MM.1S (cell line): Measurements from ENCODE around the gene EN1.

Experiments used
- DNase-seq: peaks from one replicate; pipeline ENCODE4 v3.0.0-alpha.2; 2015
- H2AFZ ChIP-seq: fragments of 300-600 bp; sonication (generic); 2 replicates; pipeline ENCODE4 v1.6.0; 2016; ENCODE audit warnings: antibody characterized with exemption, low read length
- H3F3A ChIP-seq: fragments of 300-600 bp; sonication (generic); 2 replicates; pipeline ENCODE4 v1.6.1; 2016; ENCODE audit warnings: mild to moderate bottlenecking, antibody characterized with exemption, low read length, moderate library complexity, mixed read lengths; ENCODE audit not compliant: insufficient read depth
- H3K27ac ChIP-seq: fragments of 300-600 bp; sonication (generic); 2 replicates; pipeline ENCODE4 v1.5.1; 2016; ENCODE audit warnings: mild to moderate bottlenecking, low read length
- H3K27me3 ChIP-seq: fragments of 300-600 bp; sonication (generic); replicated peaks from 2 replicates; pipeline ENCODE4 v1.6.0; 2016; ENCODE audit warnings: low read length; ENCODE audit not compliant: insufficient read depth
- H3K36me3 ChIP-seq: fragments of 300-600 bp; sonication (generic); replicated peaks from 2 replicates; pipeline ENCODE4 v1.6.1; 2016; ENCODE audit warnings: mild to moderate bottlenecking, low read length, mixed read lengths; ENCODE audit not compliant: insufficient read depth
- H3K4me1 ChIP-seq: fragments of 300-600 bp; sonication (generic); 2 replicates; pipeline ENCODE4 v1.6.1; 2016; ENCODE audit warnings: low read length, mixed read lengths
- H3K4me2 ChIP-seq: fragments of 300-600 bp; sonication (generic); 2 replicates; pipeline ENCODE4 v1.6.0; 2016; ENCODE audit warnings: low read depth, low read length
- H3K4me3 ChIP-seq: fragments of 300-600 bp; sonication (generic); 2 replicates; pipeline ENCODE4 v1.5.1; 2016; ENCODE audit warnings: low read length, mixed read lengths
- H3K79me2 ChIP-seq: fragments of 300-600 bp; sonication (generic); 2 replicates; pipeline ENCODE4 v1.6.1; 2016; ENCODE audit warnings: mixed run types, low read length, mixed read lengths
- H3K9ac ChIP-seq: fragments of 300-600 bp; sonication (generic); 2 replicates; pipeline ENCODE4 v1.6.1; 2016; ENCODE audit warnings: low read length, mixed read lengths
- H3K9me2 ChIP-seq: fragments of 300-600 bp; sonication (generic); replicated peaks from 2 replicates; pipeline ENCODE4 v1.6.1; 2016; ENCODE audit warnings: mild to moderate bottlenecking, low read length, mixed read lengths; ENCODE audit not compliant: insufficient read depth
- H3K9me3 ChIP-seq: fragments of 300-600 bp; sonication (generic); replicated peaks from 2 replicates; pipeline ENCODE4 v1.6.1; 2016; ENCODE audit warnings: mild to moderate bottlenecking, low read length, mixed read lengths; ENCODE audit not compliant: insufficient read depth
- H4K20me1 ChIP-seq: fragments of 300-600 bp; sonication (generic); 2 replicates; pipeline ENCODE4 v1.6.1; 2016; ENCODE audit warnings: mild to moderate bottlenecking, low read length, moderate library complexity, mixed read lengths; ENCODE audit not compliant: insufficient read depth
- CTCF ChIP-seq: fragments of 300-600 bp; sonication (generic); IDR thresholded peaks from 2 replicates; pipeline ENCODE4 v1.5.1; 2016; ENCODE audit warnings: antibody characterized with exemption, low read length, mixed read lengths
- EZH2 ChIP-seq: fragments of 300-600 bp; sonication (generic); optimal IDR thresholded peaks from 2 replicates; pipeline ENCODE3; 2017; ENCODE audit warnings: low read depth, mild to moderate bottlenecking, antibody characterized with exemption, low read length, mixed read lengths
- EZH2phosphoT487 ChIP-seq: fragments of 300-600 bp; sonication (generic); IDR thresholded peaks from 2 replicates; pipeline ENCODE4 v1.6.1; 2018; ENCODE audit warnings: antibody characterized with exemption, low read length

EN1 gene

GRCh38 chr2:118814368-118814767 is 33.1 kb downstream of the EN1 start:
- Histone ChIP-seq H3K27me3 (no peaks in the 10 kb centered on the region), H3K9ac (no peak overlapping the region), H3K27ac (no peak overlapping the region), H4K20me1 (no peaks in the 10 kb centered on the region), H3F3A (no peaks in the 10 kb centered on the region), H3K79me2 (no peaks in the 10 kb centered on the region), H3K36me3 (no peaks in the 10 kb centered on the region), H3K4me1 (no peaks in the 10 kb centered on the region), H3K9me3 (no peaks in the 10 kb centered on the region), H3K9me2 (no peaks in the 10 kb centered on the region), H2AFZ (no peak overlapping the region), H3K4me3 (no peak overlapping the region), H3K4me2 (no peak overlapping the region)
- TF ChIP-seq EZH2phosphoT487 (no peak), CTCF (no peak), EZH2 (no peak)
- DNase-seq: no peak

GRCh38 chr2:118813601-118814339 is 33.7 kb downstream of the EN1 start:
- no peaks in the 10 kb centered on the region for H3K9me3 ChIP-seq
- H3K9ac ChIP-seq: no peak overlapping the region
- no peak for TF ChIP-seq EZH2phosphoT487
- TF ChIP-seq CTCF: no peak
- TF ChIP-seq EZH2: no peak
- no peaks in the 10 kb centered on the region for H4K20me1 ChIP-seq
- no peaks in the 10 kb centered on the region for H3K79me2 ChIP-seq
- H3K27me3 ChIP-seq: no peaks in the 10 kb centered on the region
- no peak overlapping the region for H3K27ac ChIP-seq
- DNase-seq: no peak
- H2AFZ ChIP-seq: no peak overlapping the region
- H3K36me3 ChIP-seq: no peaks in the 10 kb centered on the region
- no peaks in the 10 kb centered on the region for H3K4me1 ChIP-seq
- H3K9me2 ChIP-seq: no peaks in the 10 kb centered on the region
- no peak overlapping the region for H3K4me2 ChIP-seq
- H3K4me3 ChIP-seq: no peak overlapping the region
- H3F3A ChIP-seq: no peaks in the 10 kb centered on the region

- Histone ChIP-seq H2AFZ (no peak overlapping the region), H3F3A (no peaks in the 10 kb centered on the region)
- no peak for DNase-seq
Observed at GRCh38 chr2:118813111-118813510, 34.3 kb downstream of the EN1 start.

More at GRCh38 chr2:118813111-118813510, 34.3 kb downstream of the EN1 start:
- no peaks in the 10 kb centered on the region for H3K27me3 ChIP-seq
- no peaks in the 10 kb centered on the region for H3K36me3 ChIP-seq
- TF ChIP-seq EZH2phosphoT487 (no peak), CTCF (no peak), EZH2 (no peak)
- no peak overlapping the region for H3K27ac ChIP-seq
- no peaks in the 10 kb centered on the region for H3K9me2 ChIP-seq
- no peaks in the 10 kb centered on the region for H3K9me3 ChIP-seq
- no peaks in the 10 kb centered on the region for H3K4me1 ChIP-seq
- no peaks in the 10 kb centered on the region for H3K79me2 ChIP-seq
- no peak overlapping the region for H3K4me2 ChIP-seq
- H3K9ac ChIP-seq: no peak overlapping the region
- no peak overlapping the region for H3K4me3 ChIP-seq
- no peaks in the 10 kb centered on the region for H4K20me1 ChIP-seq
